Esophagus squamous epithelium (tissue), 4 donors: Measurements from ENCODE around the gene CTNND2.

Experiments
- CTCF ChIP-seq, 6 experiments: fragments of 450-650 bp in 4 of 6; fragments of 200-600 bp in 2 of 6; sonication (generic) in 2 of 6; IDR thresholded peaks; one replicate each; pipeline ENCODE4 v1.5.1; 2016 to 2019; ENCODE audit warnings: antibody characterized with exemption in 6 of 6, mild to moderate bottlenecking in 4 of 6, moderate library complexity in 4 of 6
- POLR2A ChIP-seq, 4 donors: fragments of 450-650 bp; IDR thresholded peaks; one replicate each; pipeline ENCODE4 v1.6.1; 2017; ENCODE audit warnings: antibody characterized with exemption in 4 of 4, mild to moderate bottlenecking in 4 of 4, moderate library complexity in 3 of 4

- no peak for TF ChIP-seq CTCF (IDR thresholded peaks at IDR 0.05)
- no peak for TF ChIP-seq POLR2A (IDR thresholded peaks at IDR 0.05)
Observed at GRCh38 chr5:10958728-10959127, 945.5 kb downstream of the CTNND2 start.
